Measurements from ENCODE around the gene MTAP. TPM values are rescaled to one million over a fixed set of nuclear protein-coding genes. Genes with fewer than 3 reads are reported as not detected.

The MTAP gene
- total and polyA plus RNA-seq, 2 of the 13 experiments (the other 11 are each of a cell fraction or from before 2014, with no cell fraction given): 16.7 to 51.2 TPM

DNA sequence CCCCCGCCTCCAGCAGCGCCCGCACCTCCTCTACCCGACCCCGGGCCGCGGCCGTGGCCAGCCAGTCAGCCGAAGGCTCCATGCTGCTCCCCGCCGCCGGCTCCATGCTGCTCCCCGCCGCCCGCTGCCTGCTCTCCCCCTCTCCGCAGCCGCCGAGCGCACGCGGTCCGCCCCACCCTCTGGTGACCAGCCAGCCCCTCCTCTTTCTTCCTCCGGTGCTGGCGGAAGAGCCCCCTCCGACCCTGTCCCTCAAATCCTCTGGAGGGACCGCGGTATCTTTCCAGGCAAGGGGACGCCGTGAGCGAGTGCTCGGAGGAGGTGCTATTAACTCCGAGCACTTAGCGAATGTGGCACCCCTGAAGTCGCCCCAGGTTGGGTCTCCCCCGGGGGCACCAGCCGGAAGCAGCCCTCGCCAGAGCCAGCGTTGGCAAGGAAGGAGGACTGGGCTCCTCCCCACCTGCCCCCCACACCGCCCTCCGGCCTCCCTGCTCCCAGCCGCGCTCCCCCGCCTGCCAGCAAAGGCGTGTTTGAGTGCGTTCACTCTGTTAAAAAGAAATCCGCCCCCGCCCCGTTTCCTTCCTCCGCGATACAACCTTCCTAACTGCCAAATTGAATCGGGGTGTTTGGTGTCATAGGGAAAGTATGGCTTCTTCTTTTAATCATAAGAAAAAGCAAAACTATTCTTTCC lies 172.4 kb downstream of the MTAP start (continued):
- TF ChIP-seq, protein P1, sequence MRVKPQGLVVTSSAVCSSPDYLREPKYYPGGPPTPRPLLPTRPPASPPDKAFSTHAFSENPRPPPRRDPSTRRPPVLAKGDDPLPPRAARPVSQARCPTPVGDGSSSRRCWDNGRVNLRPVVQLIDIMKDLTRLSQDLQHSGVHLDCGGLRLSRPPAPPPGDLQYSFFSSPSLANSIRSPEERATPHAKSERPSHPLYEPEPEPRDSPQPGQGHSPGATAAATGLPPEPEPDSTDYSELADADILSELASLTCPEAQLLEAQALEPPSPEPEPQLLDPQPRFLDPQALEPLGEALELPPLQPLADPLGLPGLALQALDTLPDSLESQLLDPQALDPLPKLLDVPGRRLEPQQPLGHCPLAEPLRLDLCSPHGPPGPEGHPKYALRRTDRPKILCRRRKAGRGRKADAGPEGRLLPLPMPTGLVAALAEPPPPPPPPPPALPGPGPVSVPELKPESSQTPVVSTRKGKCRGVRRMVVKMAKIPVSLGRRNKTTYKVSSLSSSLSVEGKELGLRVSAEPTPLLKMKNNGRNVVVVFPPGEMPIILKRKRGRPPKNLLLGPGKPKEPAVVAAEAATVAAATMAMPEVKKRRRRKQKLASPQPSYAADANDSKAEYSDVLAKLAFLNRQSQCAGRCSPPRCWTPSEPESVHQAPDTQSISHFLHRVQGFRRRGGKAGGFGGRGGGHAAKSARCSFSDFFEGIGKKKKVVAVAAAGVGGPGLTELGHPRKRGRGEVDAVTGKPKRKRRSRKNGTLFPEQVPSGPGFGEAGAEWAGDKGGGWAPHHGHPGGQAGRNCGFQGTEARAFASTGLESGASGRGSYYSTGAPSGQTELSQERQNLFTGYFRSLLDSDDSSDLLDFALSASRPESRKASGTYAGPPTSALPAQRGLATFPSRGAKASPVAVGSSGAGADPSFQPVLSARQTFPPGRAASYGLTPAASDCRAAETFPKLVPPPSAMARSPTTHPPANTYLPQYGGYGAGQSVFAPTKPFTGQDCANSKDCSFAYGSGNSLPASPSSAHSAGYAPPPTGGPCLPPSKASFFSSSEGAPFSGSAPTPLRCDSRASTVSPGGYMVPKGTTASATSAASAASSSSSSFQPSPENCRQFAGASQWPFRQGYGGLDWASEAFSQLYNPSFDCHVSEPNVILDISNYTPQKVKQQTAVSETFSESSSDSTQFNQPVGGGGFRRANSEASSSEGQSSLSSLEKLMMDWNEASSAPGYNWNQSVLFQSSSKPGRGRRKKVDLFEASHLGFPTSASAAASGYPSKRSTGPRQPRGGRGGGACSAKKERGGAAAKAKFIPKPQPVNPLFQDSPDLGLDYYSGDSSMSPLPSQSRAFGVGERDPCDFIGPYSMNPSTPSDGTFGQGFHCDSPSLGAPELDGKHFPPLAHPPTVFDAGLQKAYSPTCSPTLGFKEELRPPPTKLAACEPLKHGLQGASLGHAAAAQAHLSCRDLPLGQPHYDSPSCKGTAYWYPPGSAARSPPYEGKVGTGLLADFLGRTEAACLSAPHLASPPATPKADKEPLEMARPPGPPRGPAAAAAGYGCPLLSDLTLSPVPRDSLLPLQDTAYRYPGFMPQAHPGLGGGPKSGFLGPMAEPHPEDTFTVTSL (CRISPR knock-in tag; IDR thresholded peaks at IDR 0.05; ENCODE audit: borderline replicate concordance): no peak
- TF ChIP-seq NFKB2 (CRISPR knock-in tag; IDR thresholded peaks at IDR 0.05; ENCODE audit: borderline replicate concordance) (peak; percentile 59; the same call in 1 of the 2 replicates), ZNF746 (CRISPR knock-in tag; IDR thresholded peaks at IDR 0.05) (no peak), SRSF1 (optimal IDR thresholded peaks at IDR 0.05; ENCODE audit: low read depth, low read length) (no peak), ZNF652 (CRISPR knock-in tag; IDR thresholded peaks at IDR 0.05; ENCODE audit: borderline replicate concordance, low read depth) (no peak), HNRNPK (IDR thresholded peaks at IDR 0.05; ENCODE audit: low read depth, low read length, poor library complexity, severe bottlenecking) (no peak), TAF1 (CRISPR knock-in tag; IDR thresholded peaks at IDR 0.05) (no peak), SMYD3 (CRISPR knock-in tag; IDR thresholded peaks at IDR 0.05) (no peak), ZMYM2 (CRISPR knock-in tag; IDR thresholded peaks at IDR 0.05) (no peak), ZNF614 (CRISPR knock-in tag; IDR thresholded peaks at IDR 0.05; ENCODE audit: borderline replicate concordance) (no peak), FOXK1 (CRISPR knock-in tag; IDR thresholded peaks at IDR 0.05; ENCODE audit: borderline replicate concordance, low read depth) (no peak)
- TF ChIP-seq, protein P2, sequence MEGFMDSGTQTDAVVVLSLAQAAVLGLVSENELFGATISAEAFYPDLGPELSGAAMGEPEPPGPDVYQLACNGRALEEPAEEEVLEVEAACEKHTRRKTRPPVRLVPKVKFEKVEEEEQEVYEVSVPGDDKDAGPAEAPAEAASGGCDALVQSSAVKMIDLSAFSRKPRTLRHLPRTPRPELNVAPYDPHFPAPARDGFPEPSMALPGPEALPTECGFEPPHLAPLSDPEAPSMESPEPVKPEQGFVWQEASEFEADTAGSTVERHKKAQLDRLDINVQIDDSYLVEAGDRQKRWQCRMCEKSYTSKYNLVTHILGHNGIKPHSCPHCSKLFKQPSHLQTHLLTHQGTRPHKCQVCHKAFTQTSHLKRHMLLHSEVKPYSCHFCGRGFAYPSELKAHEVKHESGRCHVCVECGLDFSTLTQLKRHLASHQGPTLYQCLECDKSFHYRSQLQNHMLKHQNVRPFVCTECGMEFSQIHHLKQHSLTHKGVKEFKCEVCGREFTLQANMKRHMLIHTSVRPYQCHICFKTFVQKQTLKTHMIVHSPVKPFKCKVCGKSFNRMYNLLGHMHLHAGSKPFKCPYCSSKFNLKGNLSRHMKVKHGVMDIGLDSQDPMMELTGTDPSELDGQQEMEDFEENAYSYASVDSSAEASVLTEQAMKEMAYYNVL (CRISPR knock-in tag; IDR thresholded peaks at IDR 0.05; ENCODE audit: borderline replicate concordance): no peak
- TF ChIP-seq, protein P3, sequence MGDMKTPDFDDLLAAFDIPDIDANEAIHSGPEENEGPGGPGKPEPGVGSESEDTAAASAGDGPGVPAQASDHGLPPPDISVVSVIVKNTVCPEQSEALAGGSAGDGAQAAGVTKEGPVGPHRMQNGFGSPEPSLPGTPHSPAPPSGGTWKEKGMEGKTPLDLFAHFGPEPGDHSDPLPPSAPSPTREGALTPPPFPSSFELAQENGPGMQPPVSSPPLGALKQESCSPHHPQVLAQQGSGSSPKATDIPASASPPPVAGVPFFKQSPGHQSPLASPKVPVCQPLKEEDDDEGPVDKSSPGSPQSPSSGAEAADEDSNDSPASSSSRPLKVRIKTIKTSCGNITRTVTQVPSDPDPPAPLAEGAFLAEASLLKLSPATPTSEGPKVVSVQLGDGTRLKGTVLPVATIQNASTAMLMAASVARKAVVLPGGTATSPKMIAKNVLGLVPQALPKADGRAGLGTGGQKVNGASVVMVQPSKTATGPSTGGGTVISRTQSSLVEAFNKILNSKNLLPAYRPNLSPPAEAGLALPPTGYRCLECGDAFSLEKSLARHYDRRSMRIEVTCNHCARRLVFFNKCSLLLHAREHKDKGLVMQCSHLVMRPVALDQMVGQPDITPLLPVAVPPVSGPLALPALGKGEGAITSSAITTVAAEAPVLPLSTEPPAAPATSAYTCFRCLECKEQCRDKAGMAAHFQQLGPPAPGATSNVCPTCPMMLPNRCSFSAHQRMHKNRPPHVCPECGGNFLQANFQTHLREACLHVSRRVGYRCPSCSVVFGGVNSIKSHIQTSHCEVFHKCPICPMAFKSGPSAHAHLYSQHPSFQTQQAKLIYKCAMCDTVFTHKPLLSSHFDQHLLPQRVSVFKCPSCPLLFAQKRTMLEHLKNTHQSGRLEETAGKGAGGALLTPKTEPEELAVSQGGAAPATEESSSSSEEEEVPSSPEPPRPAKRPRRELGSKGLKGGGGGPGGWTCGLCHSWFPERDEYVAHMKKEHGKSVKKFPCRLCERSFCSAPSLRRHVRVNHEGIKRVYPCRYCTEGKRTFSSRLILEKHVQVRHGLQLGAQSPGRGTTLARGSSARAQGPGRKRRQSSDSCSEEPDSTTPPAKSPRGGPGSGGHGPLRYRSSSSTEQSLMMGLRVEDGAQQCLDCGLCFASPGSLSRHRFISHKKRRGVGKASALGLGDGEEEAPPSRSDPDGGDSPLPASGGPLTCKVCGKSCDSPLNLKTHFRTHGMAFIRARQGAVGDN (CRISPR knock-in tag; IDR thresholded peaks at IDR 0.05): peak; percentile 79
- TF ChIP-seq, protein P4, sequence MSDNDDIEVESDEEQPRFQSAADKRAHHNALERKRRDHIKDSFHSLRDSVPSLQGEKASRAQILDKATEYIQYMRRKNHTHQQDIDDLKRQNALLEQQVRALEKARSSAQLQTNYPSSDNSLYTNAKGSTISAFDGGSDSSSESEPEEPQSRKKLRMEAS (IDR thresholded peaks at IDR 0.05): peak; percentile 75
